Measurements from ENCODE around the gene TNIK. TPM values are rescaled to one million over a fixed set of nuclear protein-coding genes. Genes with fewer than 3 reads are reported as not detected.

TNIK gene
- total RNA-seq, 4 donors from 2014 or later: 32.9 to 41.7 (median 38.0) TPM

DNA sequence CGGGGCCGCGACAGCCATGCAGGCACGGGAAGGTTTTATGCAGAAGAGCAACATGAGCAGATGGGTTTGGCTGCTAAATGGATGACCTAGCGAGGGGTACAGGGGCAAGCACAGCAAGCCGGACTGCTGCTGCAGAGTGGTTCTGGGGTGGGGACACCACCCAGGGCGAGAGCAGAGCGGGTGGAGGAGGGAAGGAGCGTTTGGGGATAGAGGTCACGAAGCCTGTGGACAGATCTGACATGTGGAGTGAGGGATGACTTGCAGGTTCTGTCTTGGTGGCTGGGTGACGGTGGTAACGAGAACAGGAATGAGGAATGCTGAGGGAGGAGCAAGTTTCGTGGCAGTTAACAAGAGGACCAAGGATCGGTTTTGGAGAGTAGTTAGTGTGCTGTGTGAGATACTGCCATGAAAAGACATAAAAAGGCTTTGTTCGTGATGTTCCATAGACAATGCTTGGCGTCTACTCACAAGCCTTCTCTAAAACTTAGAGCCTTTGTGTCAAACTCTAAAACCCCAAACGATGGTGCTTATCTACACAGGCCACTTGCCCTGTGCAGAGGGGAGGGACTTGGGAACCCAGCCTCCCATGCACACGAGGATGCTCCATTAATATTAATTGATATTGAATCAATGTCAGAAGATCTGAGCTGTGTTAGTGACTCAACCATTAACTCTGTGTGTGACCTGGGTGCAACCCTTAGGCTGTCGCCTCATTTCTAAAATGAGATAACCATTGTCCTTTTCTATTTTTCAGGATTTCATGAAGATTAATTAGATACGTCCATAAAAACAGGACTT lies 301.0 kb downstream of the TNIK start:
- Histone ChIP-seq H3K4me3 (no peak overlapping the region), H3K4me1 (no peaks in the 10 kb centered on the region), H3K36me3 (peaks cover 0 to 82% of the 10 kb centered on the region in 2 donors), H3K27ac (no peak overlapping the region), H3K27me3 (no peaks in the 10 kb centered on the region), H3K9me3 (peaks cover 0 to 6% (median 0%) of the 10 kb centered on the region in 3 donors)
- no peak for ATAC-seq
- TF ChIP-seq, protein P1, sequence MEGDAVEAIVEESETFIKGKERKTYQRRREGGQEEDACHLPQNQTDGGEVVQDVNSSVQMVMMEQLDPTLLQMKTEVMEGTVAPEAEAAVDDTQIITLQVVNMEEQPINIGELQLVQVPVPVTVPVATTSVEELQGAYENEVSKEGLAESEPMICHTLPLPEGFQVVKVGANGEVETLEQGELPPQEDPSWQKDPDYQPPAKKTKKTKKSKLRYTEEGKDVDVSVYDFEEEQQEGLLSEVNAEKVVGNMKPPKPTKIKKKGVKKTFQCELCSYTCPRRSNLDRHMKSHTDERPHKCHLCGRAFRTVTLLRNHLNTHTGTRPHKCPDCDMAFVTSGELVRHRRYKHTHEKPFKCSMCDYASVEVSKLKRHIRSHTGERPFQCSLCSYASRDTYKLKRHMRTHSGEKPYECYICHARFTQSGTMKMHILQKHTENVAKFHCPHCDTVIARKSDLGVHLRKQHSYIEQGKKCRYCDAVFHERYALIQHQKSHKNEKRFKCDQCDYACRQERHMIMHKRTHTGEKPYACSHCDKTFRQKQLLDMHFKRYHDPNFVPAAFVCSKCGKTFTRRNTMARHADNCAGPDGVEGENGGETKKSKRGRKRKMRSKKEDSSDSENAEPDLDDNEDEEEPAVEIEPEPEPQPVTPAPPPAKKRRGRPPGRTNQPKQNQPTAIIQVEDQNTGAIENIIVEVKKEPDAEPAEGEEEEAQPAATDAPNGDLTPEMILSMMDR (IDR thresholded peaks at IDR 0.05): no peak
- TF ChIP-seq POLR2AphosphoS5 (IDR thresholded peaks at IDR 0.05): no peak
- TF ChIP-seq POLR2A (IDR thresholded peaks at IDR 0.05): no peak
- no peak for TF ChIP-seq EP300 (IDR thresholded peaks at IDR 0.05)
- 78 to 83% methylated on average over 16 to 20 of the region's 20 CpGs for WGBS, 2 donors (ENCODE audit: low coverage in 1 of 2)

GRCh38 chr3:171157980-171158379 lies 302.2 kb downstream of the TNIK start:
- Histone ChIP-seq H3K27me3 (no peaks in the 10 kb centered on the region), H3K4me3 (no peak overlapping the region), H3K4me1 (no peaks in the 10 kb centered on the region), H3K27ac (no peak overlapping the region), H3K36me3 (peaks cover 0 to 69% of the 10 kb centered on the region in 2 donors), H3K9me3 (peaks cover 0 to 3% (median 0%) of the 10 kb centered on the region in 3 donors)
- WGBS, 2 donors (ENCODE audit: low coverage in 1 of 2): 100% methylated on average over 3 of the region's 3 CpGs; no CpG with 5 or more reads in 1 of the 2 donors
- no peak for ATAC-seq
- TF ChIP-seq, protein P1 (IDR thresholded peaks at IDR 0.05): no peak

GRCh38 chr3:171157286-171157685 lies 302.9 kb downstream of the TNIK start:
- H3K27ac ChIP-seq: no peak overlapping the region
- no peak for ATAC-seq
- H3K4me3 ChIP-seq: no peak overlapping the region
- no peaks in the 10 kb centered on the region for H3K27me3 ChIP-seq
- no peaks in the 10 kb centered on the region for H3K9me3 ChIP-seq
- TF ChIP-seq, protein P1 (IDR thresholded peaks at IDR 0.05): peak in 1 of 4 experiments; percentile 18
- TF ChIP-seq EP300 (IDR thresholded peaks at IDR 0.05) (no peak), POLR2AphosphoS5 (IDR thresholded peaks at IDR 0.05) (no peak)
- 40% methylated on average over 2 of the region's 14 CpGs; no CpG with 5 or more reads in 1 of the 2 donors for WGBS, 2 donors (ENCODE audit: low coverage in 1 of 2)
- H3K36me3 ChIP-seq: peaks cover 0 to 66% of the 10 kb centered on the region in 2 donors
- no peaks in the 10 kb centered on the region for H3K4me1 ChIP-seq

DNA sequence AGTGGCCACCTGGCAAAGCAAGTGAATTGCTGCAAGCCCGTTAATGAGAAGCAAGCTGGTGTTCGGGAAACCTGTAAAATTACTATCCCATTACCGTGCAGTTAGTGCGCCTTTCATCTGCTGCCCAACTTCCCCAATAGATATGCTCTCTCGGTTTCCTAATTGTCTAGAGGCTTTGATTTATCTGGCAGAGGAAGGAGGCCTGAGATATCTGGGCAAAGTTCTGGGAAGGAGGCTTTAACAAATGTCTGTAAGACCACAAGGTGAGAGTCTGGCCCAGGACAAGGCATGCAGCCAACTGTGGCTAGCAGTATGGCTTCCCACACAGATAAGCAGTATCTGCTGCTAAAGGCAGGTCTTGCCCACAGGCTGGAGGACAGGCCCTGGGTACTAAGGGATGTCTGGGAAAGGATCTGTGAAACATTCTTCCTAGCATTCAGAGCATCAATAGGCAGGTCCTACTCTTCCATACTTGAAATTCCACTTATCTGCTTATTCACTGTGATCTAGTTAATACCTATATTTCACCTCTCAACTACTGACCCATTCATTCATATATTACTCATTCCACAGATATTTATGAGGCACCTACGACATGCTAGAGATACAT lies 303.7 kb downstream of the TNIK start:
- no peak overlapping the region for H3K27ac ChIP-seq
- no peak for ATAC-seq
- 87 to 100% methylated on average over 1 to 6 of the region's 6 CpGs for WGBS, 2 donors (ENCODE audit: low coverage in 1 of 2)
- H3K4me3 ChIP-seq: no peak overlapping the region
- H3K9me3 ChIP-seq: no peaks in the 10 kb centered on the region
- TF ChIP-seq, protein P1 (IDR thresholded peaks at IDR 0.05): no peak
- no peak for TF ChIP-seq EP300 (IDR thresholded peaks at IDR 0.05)
- TF ChIP-seq POLR2AphosphoS5 (IDR thresholded peaks at IDR 0.05): no peak
- no peak for TF ChIP-seq POLR2A (IDR thresholded peaks at IDR 0.05)
- no peaks in the 10 kb centered on the region for H3K27me3 ChIP-seq
- peaks cover 0 to 7% (median 0%) of the 10 kb centered on the region in 3 donors for H3K4me1 ChIP-seq
- H3K36me3 ChIP-seq: peaks cover 0 to 66% of the 10 kb centered on the region in 2 donors

Measured in gastroesophageal sphincter (tissue), 4 donors.